ENCODE measurements around the gene ZNF296. TPM values are rescaled to one million over a fixed set of nuclear protein-coding genes. Genes with fewer than 3 reads are reported as not detected.
A peak's percentile ranks its signal among the peaks of the same experiment; 100 is the strongest.

The ZNF296 gene
- total RNA-seq, 1 experiment from 2014 or later, result 13.8 TPM

GRCh38 chr19:45112111-45112827 lies 36.0 kb upstream of the ZNF296 start:
- CTCF ChIA-PET, result interaction anchor here (0.6 to 2.6 kb wide), 19 partner anchors 10 to 138 kb away, joined by 3 to 17 read pairs (median 4); partner anchors contain the start of genes CLASRP, PPP1R37 and TRAPPC6A
- TF ChIP-seq GTF2I (CRISPR knock-in tag; conservative IDR thresholded peaks at IDR 0.05) (no peak), ATF1 (CRISPR knock-in tag; IDR thresholded peaks at IDR 0.05) (no peak), JUN (CRISPR knock-in tag; IDR thresholded peaks at IDR 0.05) (no peak), JAZF1 (CRISPR knock-in tag; IDR thresholded peaks at IDR 0.05) (no peak), GRHL2 (CRISPR knock-in tag; IDR thresholded peaks at IDR 0.05; ENCODE audit: insufficient replicate concordance, severe bottlenecking) (no peak), NFATC4 (CRISPR knock-in tag; IDR thresholded peaks at IDR 0.05) (no peak), ZNF532 (CRISPR knock-in tag; IDR thresholded peaks at IDR 0.05; ENCODE audit: borderline replicate concordance) (no peak), ZNF263 (CRISPR knock-in tag; IDR thresholded peaks at IDR 0.05; ENCODE audit: low read depth) (no peak), CREM (CRISPR knock-in tag; IDR thresholded peaks at IDR 0.05) (no peak), MLX (CRISPR knock-in tag; IDR thresholded peaks at IDR 0.05) (no peak), ZBTB43 (CRISPR knock-in tag; IDR thresholded peaks at IDR 0.05) (no peak), NR1H2 (CRISPR knock-in tag; IDR thresholded peaks at IDR 0.05) (no peak), ELF4 (CRISPR knock-in tag; IDR thresholded peaks at IDR 0.05; ENCODE audit: low read depth) (no peak)
- TF ChIP-seq, protein P1, sequence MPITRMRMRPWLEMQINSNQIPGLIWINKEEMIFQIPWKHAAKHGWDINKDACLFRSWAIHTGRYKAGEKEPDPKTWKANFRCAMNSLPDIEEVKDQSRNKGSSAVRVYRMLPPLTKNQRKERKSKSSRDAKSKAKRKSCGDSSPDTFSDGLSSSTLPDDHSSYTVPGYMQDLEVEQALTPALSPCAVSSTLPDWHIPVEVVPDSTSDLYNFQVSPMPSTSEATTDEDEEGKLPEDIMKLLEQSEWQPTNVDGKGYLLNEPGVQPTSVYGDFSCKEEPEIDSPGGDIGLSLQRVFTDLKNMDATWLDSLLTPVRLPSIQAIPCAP (CRISPR knock-in tag; IDR thresholded peaks at IDR 0.05), result no peak
- ATAC-seq (peak; percentile 36; the same call in 1 of the 2 replicates), DNase-seq (ENCODE audit: low spot score) (no peak)
- no peak overlapping the region for H3K4me3 Mint-ChIP-seq
- no peaks in the 10 kb centered on the region for H3K9me3 Mint-ChIP-seq
- peak overlapping the region; percentile 44 for H3K27ac Mint-ChIP-seq
- POLR2A ChIA-PET, result interaction anchor here (0.9 kb wide), 1 partner anchor 21 kb away, joined by 4 read pairs; no protein-coding TSS in a partner anchor
- H3K27me3 Mint-ChIP-seq (ENCODE audit: low read depth), result no peaks in the 10 kb centered on the region
- peaks cover 10% of the 10 kb centered on the region; the same call in 1 of the 2 replicates for H3K4me1 Mint-ChIP-seq
- H3K36me3 Mint-ChIP-seq, result no peaks in the 10 kb centered on the region

GRCh38 chr19:45110851-45111266 lies 34.6 kb upstream of the ZNF296 start:
- no peak for ATAC-seq
- ChIA-PET POLR2A (interaction anchor here (1.2 kb wide), 1 partner anchor 109 kb away, joined by 3 read pairs; no protein-coding TSS in a partner anchor), CTCF (no interaction called here)
- H3K36me3 Mint-ChIP-seq, result no peaks in the 10 kb centered on the region
- H3K9me3 Mint-ChIP-seq, result no peaks in the 10 kb centered on the region
- no peaks in the 10 kb centered on the region for H3K27me3 Mint-ChIP-seq (ENCODE audit: low read depth)
- DNase-seq (ENCODE audit: low spot score), result no peak
- no peak overlapping the region; the same call in 1 of the 2 replicates for H3K27ac Mint-ChIP-seq
- no peak overlapping the region for H3K4me3 Mint-ChIP-seq
- TF ChIP-seq, protein P2, sequence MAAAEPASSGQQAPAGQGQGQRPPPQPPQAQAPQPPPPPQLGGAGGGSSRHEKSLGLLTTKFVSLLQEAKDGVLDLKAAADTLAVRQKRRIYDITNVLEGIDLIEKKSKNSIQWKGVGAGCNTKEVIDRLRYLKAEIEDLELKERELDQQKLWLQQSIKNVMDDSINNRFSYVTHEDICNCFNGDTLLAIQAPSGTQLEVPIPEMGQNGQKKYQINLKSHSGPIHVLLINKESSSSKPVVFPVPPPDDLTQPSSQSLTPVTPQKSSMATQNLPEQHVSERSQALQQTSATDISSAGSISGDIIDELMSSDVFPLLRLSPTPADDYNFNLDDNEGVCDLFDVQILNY (CRISPR knock-in tag; IDR thresholded peaks at IDR 0.05), result no peak
- TF ChIP-seq TEAD1 (CRISPR knock-in tag; IDR thresholded peaks at IDR 0.05) (no peak), ZNF416 (CRISPR knock-in tag; IDR thresholded peaks at IDR 0.05) (no peak), ZNF219 (CRISPR knock-in tag; IDR thresholded peaks at IDR 0.05; ENCODE audit: borderline replicate concordance) (no peak), CBFB (CRISPR knock-in tag; IDR thresholded peaks at IDR 0.05; ENCODE audit: low read depth) (no peak), IRF2 (CRISPR knock-in tag; IDR thresholded peaks at IDR 0.05; ENCODE audit: borderline replicate concordance, low read depth) (no peak), NFATC4 (CRISPR knock-in tag; IDR thresholded peaks at IDR 0.05) (no peak), FOXK1 (CRISPR knock-in tag; IDR thresholded peaks at IDR 0.05) (no peak), ZMAT4 (CRISPR knock-in tag; IDR thresholded peaks at IDR 0.05) (no peak), SOX15 (CRISPR knock-in tag; IDR thresholded peaks at IDR 0.05) (no peak), ESRRA (CRISPR knock-in tag; IDR thresholded peaks at IDR 0.05; ENCODE audit: borderline replicate concordance) (no peak), TCF7 (CRISPR knock-in tag; IDR thresholded peaks at IDR 0.05; ENCODE audit: low read depth) (no peak)
- TF ChIP-seq, protein P3, sequence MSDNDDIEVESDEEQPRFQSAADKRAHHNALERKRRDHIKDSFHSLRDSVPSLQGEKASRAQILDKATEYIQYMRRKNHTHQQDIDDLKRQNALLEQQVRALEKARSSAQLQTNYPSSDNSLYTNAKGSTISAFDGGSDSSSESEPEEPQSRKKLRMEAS (CRISPR knock-in tag; IDR thresholded peaks at IDR 0.05), result no peak
- peaks cover 3% of the 10 kb centered on the region; the same call in 1 of the 2 replicates for H3K4me1 Mint-ChIP-seq
